HG03135 (cell line): ENCODE data around the gene SLC29A2.

ENCODE experiments used
- ATAC-seq: cut with Tn5 transposase; IDR thresholded peaks from one replicate; pipeline ENCODE4 v1.9.1; 2021; ENCODE audit warnings: mild to moderate bottlenecking, moderate library complexity; ENCODE audit not compliant: unreplicated experiment

Gene SLC29A2, protein sequence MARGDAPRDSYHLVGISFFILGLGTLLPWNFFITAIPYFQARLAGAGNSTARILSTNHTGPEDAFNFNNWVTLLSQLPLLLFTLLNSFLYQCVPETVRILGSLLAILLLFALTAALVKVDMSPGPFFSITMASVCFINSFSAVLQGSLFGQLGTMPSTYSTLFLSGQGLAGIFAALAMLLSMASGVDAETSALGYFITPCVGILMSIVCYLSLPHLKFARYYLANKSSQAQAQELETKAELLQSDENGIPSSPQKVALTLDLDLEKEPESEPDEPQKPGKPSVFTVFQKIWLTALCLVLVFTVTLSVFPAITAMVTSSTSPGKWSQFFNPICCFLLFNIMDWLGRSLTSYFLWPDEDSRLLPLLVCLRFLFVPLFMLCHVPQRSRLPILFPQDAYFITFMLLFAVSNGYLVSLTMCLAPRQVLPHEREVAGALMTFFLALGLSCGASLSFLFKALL

DNA sequence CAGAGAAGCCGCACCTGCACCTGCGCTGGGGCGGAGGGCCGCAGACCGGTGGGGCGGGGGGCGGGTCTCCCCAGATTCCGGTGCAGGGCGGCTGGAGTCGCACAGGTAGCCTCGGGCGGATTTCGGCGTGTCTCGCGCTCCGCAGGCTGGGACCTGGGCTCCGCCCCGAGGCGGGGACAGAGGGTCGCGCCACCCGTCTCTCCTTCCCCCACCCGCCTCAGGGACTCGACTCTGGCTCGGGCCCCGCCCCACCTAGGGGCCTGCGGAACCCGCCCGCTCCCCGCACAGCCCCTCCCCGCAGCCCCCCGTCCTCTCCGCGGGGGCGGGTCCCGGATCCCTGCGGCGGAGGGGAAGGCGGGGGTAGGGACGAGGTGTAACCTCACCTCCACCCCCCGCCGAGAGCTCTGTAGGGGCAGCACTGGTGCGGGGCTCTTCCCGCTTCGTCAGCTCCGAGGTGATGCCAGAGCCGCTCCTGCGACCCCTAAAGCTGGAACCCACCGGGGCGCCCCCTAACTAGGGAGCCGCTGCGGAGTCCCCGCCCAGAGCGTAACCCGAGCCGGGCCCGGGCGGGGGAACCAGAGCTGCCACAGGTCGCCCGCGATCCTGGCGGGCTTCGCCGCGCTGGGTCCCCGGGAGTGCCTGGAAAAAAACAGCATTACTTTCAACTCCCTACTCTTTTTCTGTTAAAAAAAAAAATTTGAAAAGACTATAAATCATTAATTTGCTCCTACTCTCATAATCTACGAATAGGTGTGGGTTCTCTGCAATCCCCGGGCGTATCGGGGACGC, at the start of gene SLC29A2:
Gene SLC29A2, minus strand, starts transcription at position 134 of the 789 bp plus-strand sequence. CDS start 169 bp downstream, outside the sequence.
- ATAC-seq = peak; percentile 67

DNA sequence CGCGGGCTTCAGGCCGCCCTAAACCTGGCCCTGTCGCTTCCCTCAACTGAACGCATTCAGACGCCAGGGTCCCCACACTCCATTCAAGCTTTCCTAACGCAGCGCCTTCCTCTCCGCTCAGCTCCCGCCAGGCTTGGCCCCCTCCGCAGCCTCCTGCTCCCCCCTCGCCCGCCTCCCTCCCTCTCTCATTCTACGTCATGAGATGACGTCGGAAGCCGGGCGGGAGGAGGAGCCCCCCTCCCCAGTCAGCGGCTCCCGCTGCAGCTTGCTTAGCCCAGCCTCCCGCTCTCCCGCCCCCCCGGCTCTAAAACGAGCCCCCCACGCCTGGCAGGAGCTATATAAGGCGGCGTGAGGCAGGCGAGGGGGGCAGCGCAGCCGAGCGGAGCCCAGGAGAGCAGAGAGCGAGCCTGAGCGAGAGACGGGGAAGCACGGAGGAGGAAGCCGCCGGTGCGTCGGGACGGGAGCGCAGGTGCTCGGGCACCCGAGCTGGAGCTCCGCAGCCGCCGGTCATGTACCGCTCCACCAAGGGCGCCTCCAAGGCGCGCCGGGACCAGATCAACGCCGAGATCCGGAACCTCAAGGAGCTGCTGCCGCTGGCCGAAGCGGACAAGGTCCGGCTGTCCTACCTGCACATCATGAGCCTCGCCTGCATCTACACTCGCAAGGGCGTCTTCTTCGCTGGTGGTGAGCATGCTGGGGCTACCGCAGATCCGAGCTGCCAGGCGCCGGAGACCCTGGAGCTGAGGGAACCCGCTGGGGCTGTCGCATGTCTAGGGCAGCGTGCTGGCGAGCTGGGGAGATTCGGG, 49.3 kb upstream of the SLC29A2 start, which contains the start of gene NPAS4:
Gene NPAS4, plus strand, starts transcription at position 365 of the 806 bp plus-strand sequence. Its CDS starts 145 bp downstream, at position 510.
- ATAC-seq = no peak

- ATAC-seq = no peak
Measured at GRCh38 chr11:66419825-66420224, 48.3 kb upstream of the SLC29A2 start.

GRCh38 chr11:66418986-66419308, 47.4 kb upstream of the SLC29A2 start:
- no peak for ATAC-seq

DNA sequence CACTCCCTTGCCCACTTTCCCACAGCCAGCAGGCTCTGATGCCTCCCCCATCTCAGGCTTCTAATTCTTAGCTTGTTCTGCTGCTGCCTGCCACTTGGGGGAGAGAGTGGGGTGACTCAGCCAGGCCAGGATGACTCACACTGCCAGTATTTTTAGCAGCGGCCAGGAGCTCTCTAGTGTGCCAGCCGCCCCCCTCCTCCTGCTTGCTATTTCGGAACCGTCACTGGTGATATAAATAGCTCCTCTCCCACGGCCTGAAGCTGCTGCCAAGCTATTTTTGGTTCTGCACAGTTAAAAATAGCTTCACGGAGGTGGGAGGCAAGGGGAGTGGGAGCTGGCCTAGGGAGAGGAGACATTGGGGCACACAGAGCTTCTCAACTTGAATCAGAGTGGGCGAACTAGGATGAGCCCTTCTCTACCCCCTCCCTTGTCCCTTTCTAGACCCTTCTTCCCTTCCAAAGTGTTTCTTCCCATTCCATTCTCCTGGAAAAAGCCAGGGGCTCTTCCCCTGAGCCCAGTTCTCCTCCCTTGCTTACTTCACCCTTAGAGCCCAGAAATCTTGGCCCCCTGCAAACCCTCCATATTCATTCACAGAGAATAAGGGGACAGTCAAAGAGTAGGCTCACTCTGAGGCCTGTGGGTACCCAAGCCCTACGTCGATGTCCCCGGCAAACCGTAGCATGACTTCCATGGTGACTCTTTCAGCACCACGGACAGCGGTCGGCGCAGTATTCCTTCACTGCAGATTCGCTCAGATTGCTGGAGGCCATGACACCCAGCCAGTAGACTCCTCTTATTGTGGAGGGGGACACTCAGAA, 46.8 kb upstream of the SLC29A2 start:
- no peak for ATAC-seq

DNA sequence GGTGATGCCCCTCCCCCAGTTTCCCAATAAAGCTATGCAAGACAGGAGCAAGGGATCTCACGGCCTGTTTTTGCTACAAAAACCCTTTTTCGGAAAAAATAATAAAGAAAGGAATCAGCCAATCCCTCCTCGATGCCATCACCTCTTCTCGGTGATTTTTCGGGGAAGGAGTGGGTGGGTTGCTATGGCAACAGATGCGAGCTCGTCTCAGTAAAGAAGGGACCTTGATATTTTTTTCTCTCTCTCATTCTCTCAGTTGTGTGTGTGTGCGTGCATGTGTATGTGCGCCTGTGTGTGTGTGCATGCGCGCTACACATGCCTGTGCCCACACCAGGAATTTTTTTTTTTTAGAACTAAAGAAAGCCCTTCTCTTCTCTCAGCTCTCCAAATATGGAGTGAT, 45.4 kb upstream of the SLC29A2 start:
- no peak for ATAC-seq

- no peak for ATAC-seq
Measured at GRCh38 chr11:66415423-66415822, 43.9 kb upstream of the SLC29A2 start.

GRCh38 chr11:66414120-66414934, 42.8 kb upstream of the SLC29A2 start:
- no peak for ATAC-seq

DNA sequence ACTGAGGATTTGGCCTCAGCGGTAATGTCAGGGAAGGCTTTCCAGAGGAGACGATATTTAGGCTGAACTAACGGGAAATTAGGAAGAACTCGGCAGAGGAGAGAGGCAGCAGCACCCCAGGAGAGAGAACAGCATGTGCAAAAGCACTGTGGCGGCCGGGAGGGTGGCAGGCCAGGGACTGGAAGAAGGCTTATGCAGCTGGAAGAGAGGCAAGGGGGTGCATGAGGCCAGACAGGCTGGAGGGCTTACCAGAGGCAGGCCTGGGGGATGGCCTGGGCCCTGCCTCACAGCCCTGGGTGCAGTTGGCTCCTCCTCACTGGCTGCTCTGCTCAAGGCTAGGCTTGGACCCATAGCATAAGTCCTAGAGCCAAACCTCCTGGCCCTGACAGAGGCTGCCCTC, 41.6 kb upstream of the SLC29A2 start:
- ATAC-seq = no peak

- ATAC-seq = no peak
Measured at GRCh38 chr11:66412110-66412509, 40.5 kb upstream of the SLC29A2 start.

GRCh38 chr11:66411323-66411722, 39.8 kb upstream of the SLC29A2 start:
- no peak for ATAC-seq

DNA sequence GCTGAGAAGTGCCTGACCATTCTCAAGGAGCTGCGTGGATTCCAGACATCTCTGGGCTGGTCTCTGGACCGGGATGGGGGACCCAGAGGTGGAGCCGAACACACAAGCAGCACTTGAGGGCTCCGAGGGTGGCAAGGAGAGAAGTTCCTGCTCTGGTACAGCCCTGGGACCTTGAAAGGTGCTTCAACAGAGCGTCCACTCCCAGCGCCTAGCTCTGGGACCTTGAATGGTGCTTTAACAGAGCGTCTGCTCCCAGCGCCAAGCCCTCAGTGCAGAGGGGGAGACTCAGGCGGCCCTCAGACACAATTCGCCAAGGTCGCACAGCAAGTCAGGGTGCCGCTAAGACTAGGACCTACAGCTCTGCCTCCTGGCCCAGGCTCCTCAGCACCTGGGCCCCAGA, 38.6 kb upstream of the SLC29A2 start:
- ATAC-seq = no peak

DNA sequence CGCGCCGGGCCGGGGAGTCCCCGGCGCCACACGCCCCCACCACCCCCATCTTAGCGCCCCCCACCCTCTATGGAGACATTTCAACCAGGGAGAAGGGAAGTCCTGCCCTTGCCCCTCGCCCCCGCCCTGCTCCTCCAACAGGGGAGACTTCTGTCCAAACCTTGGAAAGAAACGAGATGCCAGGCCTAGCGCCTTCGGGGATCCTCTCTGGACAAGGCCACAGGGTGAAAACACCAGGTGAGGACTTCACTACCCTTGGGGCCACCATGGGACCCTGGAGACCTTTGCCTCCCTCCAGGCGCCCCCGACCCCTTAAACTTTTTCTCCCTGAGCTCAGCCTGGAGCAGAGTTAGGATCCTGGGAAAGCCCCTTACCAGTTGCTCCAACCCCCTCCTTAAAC, 37.7 kb upstream of the SLC29A2 start:
- no peak for ATAC-seq

DNA sequence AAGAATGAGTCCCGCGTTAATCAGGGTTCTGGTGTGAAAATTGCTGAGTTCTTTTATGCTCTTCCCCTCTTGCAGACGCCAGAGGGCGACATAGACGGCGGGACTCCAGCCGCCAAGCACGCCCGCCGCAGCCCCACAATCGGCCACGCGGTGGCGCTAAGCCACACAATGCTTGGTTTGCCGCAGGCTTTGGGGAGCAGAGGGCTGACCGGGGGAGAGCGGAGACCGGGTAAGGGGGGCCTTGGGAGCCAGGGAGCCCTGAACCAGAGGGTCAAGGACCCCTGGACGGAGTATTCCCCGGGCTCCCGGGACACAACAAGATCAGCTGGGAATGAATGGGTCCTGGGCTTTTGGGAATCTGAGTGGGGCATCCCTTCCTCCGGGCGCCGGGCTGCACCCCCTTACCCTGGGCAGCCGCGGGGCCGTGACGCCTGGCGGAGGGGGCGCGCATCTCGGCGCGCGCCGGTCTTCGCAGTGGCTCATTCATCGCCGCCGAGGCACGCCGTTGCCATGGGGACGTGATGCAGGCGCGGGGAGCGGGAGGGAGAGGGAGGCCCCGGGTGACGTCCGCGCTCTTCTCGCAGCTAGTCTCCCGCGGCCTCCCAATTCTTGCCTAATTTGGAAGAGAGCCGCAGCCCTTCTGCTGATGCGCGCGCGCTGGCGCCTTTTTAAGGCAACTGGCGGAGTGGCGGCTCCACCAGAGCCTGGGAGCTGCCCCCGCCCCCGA, 37.1 kb upstream of the SLC29A2 start:
- no peak for ATAC-seq

- ATAC-seq = no peak
Measured at GRCh38 chr11:66407651-66408050, 36.1 kb upstream of the SLC29A2 start.

DNA sequence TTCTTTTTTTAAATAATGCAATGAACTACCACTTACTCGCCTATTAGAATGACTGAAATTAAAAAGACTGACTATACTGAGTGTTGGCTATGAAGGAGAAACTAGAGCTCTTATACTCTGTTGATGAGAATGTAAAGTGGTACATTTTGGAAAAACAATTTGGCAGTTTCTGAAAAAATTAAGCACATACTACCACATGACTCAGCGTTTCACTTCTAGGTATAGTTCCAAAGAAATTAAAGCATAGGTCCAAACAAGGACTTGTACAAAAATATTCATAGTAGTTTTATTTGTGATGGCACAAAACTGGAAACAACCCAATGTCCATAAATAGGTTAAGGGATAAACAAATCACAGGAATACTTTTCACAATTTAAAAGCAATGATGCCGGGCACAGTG, 22.4 kb upstream of the SLC29A2 start:
- no peak for ATAC-seq

- ATAC-seq = no peak
Measured at GRCh38 chr11:66391322-66391721, 19.8 kb upstream of the SLC29A2 start.

DNA sequence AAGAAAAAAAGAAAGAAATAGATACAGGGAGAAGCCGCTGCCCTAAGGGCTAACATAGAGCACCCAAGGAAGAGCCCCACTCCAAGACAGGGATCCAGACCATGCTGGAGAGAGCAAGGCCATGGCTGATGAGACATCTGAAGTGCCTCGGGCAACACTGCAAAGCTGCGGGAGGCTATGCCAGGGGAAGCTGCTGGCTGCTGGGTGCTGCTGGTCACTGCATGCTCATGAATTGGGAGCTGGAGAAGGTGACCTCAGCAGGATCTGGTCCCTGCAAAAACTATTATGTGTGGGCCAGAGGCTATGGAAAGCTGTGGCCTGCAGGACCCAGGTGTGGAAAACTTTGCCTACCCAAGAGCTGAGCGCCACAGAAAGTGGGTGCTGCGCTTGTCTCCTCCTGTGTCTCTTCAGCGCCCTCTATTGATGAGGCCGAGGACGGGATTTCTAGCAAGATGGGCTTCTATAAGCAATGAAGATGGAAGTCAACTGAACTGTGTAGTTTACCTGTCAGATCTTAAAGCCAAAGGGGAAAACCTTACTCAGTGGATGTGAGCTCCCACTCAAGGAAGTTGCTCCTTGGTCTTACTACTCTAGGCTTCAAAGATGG, 17.3 kb upstream of the SLC29A2 start:
- ATAC-seq = no peak
